Measurements from ENCODE around the gene KIAA0232. TPM values are rescaled to one million over a fixed set of nuclear protein-coding genes. Genes with fewer than 3 reads are reported as not detected.

The KIAA0232 gene, protein sequence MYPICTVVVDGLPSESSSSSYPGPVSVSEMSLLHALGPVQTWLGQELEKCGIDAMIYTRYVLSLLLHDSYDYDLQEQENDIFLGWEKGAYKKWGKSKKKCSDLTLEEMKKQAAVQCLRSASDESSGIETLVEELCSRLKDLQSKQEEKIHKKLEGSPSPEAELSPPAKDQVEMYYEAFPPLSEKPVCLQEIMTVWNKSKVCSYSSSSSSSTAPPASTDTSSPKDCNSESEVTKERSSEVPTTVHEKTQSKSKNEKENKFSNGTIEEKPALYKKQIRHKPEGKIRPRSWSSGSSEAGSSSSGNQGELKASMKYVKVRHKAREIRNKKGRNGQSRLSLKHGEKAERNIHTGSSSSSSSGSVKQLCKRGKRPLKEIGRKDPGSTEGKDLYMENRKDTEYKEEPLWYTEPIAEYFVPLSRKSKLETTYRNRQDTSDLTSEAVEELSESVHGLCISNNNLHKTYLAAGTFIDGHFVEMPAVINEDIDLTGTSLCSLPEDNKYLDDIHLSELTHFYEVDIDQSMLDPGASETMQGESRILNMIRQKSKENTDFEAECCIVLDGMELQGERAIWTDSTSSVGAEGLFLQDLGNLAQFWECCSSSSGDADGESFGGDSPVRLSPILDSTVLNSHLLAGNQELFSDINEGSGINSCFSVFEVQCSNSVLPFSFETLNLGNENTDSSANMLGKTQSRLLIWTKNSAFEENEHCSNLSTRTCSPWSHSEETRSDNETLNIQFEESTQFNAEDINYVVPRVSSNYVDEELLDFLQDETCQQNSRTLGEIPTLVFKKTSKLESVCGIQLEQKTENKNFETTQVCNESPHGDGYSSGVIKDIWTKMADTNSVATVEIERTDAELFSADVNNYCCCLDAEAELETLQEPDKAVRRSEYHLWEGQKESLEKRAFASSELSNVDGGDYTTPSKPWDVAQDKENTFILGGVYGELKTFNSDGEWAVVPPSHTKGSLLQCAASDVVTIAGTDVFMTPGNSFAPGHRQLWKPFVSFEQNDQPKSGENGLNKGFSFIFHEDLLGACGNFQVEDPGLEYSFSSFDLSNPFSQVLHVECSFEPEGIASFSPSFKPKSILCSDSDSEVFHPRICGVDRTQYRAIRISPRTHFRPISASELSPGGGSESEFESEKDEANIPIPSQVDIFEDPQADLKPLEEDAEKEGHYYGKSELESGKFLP (N-terminal part only)
- total RNA-seq: 9.0 and 9.4 TPM in 2 replicates

DNA sequence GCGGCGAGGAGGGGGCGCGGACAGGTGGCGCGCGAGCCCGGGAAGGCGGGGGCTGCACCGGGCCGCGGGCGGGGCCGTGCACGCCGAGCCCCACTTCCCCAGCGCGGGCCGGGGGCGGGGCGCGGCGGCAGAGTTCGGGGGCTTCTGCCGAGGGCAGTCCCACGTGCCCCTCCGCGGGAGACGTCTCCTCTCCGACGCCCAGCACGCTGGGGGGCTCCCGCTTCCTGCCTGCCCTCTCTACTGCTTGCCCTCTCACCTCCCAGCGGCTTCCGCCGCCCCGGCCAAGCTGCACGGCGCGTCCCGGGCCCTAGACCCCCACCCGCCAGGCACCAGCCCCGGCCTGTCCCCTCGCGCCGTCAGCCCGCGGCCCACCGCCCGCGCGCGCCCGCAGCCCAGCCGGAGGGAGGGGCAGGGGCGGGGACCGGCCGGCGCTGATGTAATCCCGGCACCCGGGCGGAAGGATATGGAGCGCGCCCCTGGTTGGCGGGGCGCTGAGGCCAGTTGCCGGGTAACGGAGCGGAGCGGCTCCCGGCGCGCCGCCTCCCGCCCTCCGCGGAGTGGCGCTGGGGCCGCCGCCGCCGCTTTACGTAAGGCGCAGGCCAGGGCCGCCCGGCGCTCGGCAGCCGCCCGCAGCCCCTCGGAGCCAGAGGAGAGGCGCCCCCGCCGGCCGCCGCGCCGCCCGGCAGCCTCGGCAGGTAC, at the start of gene KIAA0232:
TSS of gene KIAA0232 (plus strand) at position 581 of the 699 bp plus-strand sequence. CDS start 41,727 bp downstream, outside the sequence.

DNA sequence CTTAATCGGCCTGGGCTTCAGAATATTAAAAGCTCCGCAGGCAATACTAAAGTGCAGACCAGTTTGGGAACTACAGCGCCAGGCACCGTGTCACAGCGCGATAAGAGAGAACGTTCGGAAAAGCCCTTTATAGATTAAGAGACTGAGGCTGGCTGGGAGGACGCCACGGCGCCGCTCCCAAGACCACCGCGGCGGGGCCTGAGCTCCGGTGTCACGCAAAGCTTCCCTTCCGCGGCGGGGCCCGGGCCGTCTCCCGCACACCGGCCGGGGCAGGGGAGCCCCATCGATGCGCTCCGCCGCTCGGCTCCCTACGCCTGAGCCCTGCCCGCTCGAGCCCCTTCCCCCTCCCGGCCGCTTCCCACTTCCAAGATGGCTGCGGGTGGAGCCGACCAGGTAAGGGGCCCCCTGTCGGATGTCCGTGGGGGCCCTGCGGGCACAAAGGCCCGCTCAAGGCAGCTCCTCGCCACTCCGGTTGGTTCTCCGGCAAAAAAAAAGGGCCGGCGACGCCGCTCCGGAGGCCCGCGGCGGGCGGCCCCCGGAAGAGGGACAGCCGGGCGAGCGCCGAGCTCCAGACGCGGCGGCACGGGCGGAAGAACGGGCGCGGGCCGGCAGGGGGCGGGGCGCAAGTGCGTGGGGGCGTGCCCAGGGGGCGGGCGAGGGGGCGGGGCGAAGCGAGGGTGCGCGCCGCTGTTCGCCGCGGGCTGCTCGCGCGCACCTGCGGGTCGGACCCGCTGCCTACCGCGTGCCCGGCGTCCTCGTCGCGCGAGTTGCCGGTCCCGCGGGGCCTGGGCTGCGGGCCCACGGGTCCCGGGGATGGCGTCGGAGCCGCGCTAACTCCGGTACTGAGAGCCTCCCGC, 126.8 kb downstream of the KIAA0232 start, which contains the start of gene TBC1D14:
TSS of gene TBC1D14 (plus strand) at position 714 of the 857 bp plus-strand sequence. CDS start 13,564 bp downstream, outside the sequence.

Other genes starting within 250 kb of the KIAA0232 start
- gene MAN2B2, start 207.5 kb upstream of the KIAA0232 start, total RNA-seq: 26.0 and 38.6 TPM in 2 replicates
- 192 and 205 TPM in 2 replicates for gene MRFAP1, start 142.0 kb upstream of the KIAA0232 start, total RNA-seq
- gene S100P, start 88.8 kb upstream of the KIAA0232 start, total RNA-seq: not detected in 2 replicates
- gene MRFAP1L1, start 72.9 kb upstream of the KIAA0232 start, total RNA-seq: 27.1 and 35.6 TPM in 2 replicates
- gene BLOC1S4, start 66.6 kb upstream of the KIAA0232 start, total RNA-seq: 14.7 and 17.5 TPM in 2 replicates
- gene TBC1D14, start 127.1 kb downstream of the KIAA0232 start, total RNA-seq: 17.7 and 20.1 TPM in 2 replicates

Data from cardiac atrium fibroblast (primary cell).